ENCODE results near the gene LCN2. TPM values are rescaled to one million over a fixed set of nuclear protein-coding genes. Genes with fewer than 3 reads are reported as not detected.

Gene LCN2
- total RNA-seq, 3 donors from 2014 or later (not counting 1 experiment from before 2014, with no cell fraction given) = 0.82 to 0.99 TPM; not detected in 1

- TF ChIP-seq CTCF (IDR thresholded peaks at IDR 0.05) = no peak
- Mint-ChIP-seq H3K27me3 (ENCODE audit: low read depth in 2 of 2) (no peaks in the 10 kb centered on the region), H3K9me3 (no peaks in the 10 kb centered on the region), H3K36me3 (no peaks in the 10 kb centered on the region), H3K4me1 (peaks cover 15 to 23% of the 10 kb centered on the region in 2 donors), H3K4me3 (no peak overlapping the region), H3K27ac (no peak overlapping the region)
- 97% methylated on average over 10 of the region's 10 CpGs for WGBS (ENCODE audit: insufficient coverage)
- Histone ChIP-seq H3K4me1 (ENCODE audit: control insufficient read depth, insufficient read depth, low read length) (peaks cover 19% of the 10 kb centered on the region), H3K27me3 (ENCODE audit: control insufficient read depth, insufficient read depth, low read length) (no peaks in the 10 kb centered on the region), H3K9me3 (ENCODE audit: control insufficient read depth, insufficient read depth, low read length) (no peaks in the 10 kb centered on the region), H3K4me3 (ENCODE audit: low read length) (no peak overlapping the region), H3K27ac (ENCODE audit: low read length) (no peak overlapping the region), H3K36me3 (ENCODE audit: control insufficient read depth, insufficient read depth, low read length) (peaks cover 36% of the 10 kb centered on the region)
- intact Hi-C loops (cut with micrococcal nuclease) = no loop called here
- DNase-seq (no peak), ATAC-seq (no peak)
Measured at GRCh38 chr9:128163523-128164306, 14.5 kb downstream of the LCN2 start.

- DNase-seq = no peak
- H3K4me1 ChIP-seq (ENCODE audit: control insufficient read depth, insufficient read depth, low read length) = peaks cover 15% of the 10 kb centered on the region
- peaks cover 43% of the 10 kb centered on the region for H3K36me3 ChIP-seq (ENCODE audit: control insufficient read depth, insufficient read depth, low read length)
- H3K9me3 ChIP-seq (ENCODE audit: control insufficient read depth, insufficient read depth, low read length) = no peaks in the 10 kb centered on the region
- H3K27me3 ChIP-seq (ENCODE audit: control insufficient read depth, insufficient read depth, low read length) = no peaks in the 10 kb centered on the region
- TF ChIP-seq CTCF (IDR thresholded peaks at IDR 0.05) = no peak
- 90% methylated on average over 14 of the region's 14 CpGs for WGBS (ENCODE audit: insufficient coverage)
- Mint-ChIP-seq H3K36me3 (no peaks in the 10 kb centered on the region), H3K27ac (no peak overlapping the region), H3K9me3 (no peaks in the 10 kb centered on the region), H3K27me3 (ENCODE audit: low read depth in 2 of 2) (no peaks in the 10 kb centered on the region), H3K4me1 (peaks cover 12 to 23% of the 10 kb centered on the region in 2 donors), H3K4me3 (no peak overlapping the region)
- intact Hi-C loops (cut with micrococcal nuclease) = no loop called here
- ATAC-seq = no peak
- no peak overlapping the region for H3K27ac ChIP-seq (ENCODE audit: low read length)
- H3K4me3 ChIP-seq (ENCODE audit: low read length) = no peak overlapping the region
Measured at GRCh38 chr9:128164307-128164885, 15.1 kb downstream of the LCN2 start.

- no peak for DNase-seq
- no peak for TF ChIP-seq CTCF (IDR thresholded peaks at IDR 0.05)
- Histone ChIP-seq H3K27ac (ENCODE audit: low read length) (no peak overlapping the region), H3K27me3 (ENCODE audit: control insufficient read depth, insufficient read depth, low read length) (no peaks in the 10 kb centered on the region), H3K9me3 (ENCODE audit: control insufficient read depth, insufficient read depth, low read length) (no peaks in the 10 kb centered on the region), H3K4me1 (ENCODE audit: control insufficient read depth, insufficient read depth, low read length) (peaks cover 2% of the 10 kb centered on the region), H3K36me3 (ENCODE audit: control insufficient read depth, insufficient read depth, low read length) (peaks cover 52% of the 10 kb centered on the region), H3K4me3 (ENCODE audit: low read length) (no peak overlapping the region)
- Mint-ChIP-seq H3K4me3 (no peak overlapping the region), H3K27me3 (ENCODE audit: low read depth in 2 of 2) (no peaks in the 10 kb centered on the region), H3K27ac (no peak overlapping the region), H3K9me3 (no peaks in the 10 kb centered on the region), H3K36me3 (no peaks in the 10 kb centered on the region), H3K4me1 (peaks cover 11 to 17% of the 10 kb centered on the region in 2 donors)
- intact Hi-C loops (cut with micrococcal nuclease) = no loop called here
- ATAC-seq = no peak
- WGBS (ENCODE audit: insufficient coverage) = 96% methylated on average over 17 of the region's 18 CpGs
Measured at GRCh38 chr9:128166169-128166568, 16.9 kb downstream of the LCN2 start.

Data from natural killer cell (primary cell).